Measurements from ENCODE around the gene ANAPC5.
"Not testable (repeated sequence)": the region's sequence is repeated elsewhere in the genome, so short reads cannot be mapped to it uniquely, and the experiment has no call there.

ANAPC5 gene

GRCh38 chr12:121289962-121290361 is 62.2 kb downstream of the ANAPC5 start:
- Histone ChIP-seq H3K4me2 (ENCODE audit: low read length) (no peak overlapping the region), H3K4me1 (ENCODE audit: control insufficient read depth, insufficient read depth, low read length) (peaks cover 4% of the 10 kb centered on the region), H3K9ac (ENCODE audit: low read depth, low read length) (no peak overlapping the region), H3K9me3 (replicated peaks; ENCODE audit: low read length) (no peaks in the 10 kb centered on the region), H3K36me3 (ENCODE audit: insufficient read depth, low read length) (peaks cover 11% of the 10 kb centered on the region), H3K4me3 (ENCODE audit: low read length) (no peak overlapping the region), H3K27me3 (ENCODE audit: control insufficient read depth, insufficient read depth, low read length) (no peaks in the 10 kb centered on the region)

DNA sequence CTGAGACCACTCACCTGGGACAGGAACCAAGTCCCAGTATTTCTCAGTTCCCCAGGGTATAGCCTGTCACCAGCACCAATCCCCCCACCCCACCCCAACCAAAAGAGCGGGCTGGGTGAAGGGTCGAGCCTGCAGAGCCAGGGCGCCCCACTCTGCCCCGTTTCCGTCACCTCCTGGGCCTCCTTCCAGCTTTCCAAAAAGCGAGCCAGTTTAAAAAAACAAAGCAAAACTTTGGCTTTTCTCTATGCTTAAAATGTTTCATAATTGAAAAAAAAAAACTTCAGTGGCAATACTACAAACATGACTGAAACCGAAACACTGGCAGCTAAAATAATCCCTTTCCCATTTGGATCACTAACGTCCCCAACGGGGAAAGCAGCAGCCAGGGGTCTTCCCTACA is 63.2 kb downstream of the ANAPC5 start:
- no peak overlapping the region for H3K9ac ChIP-seq (ENCODE audit: low read depth, low read length)
- H3K4me3 ChIP-seq (ENCODE audit: low read length): no peak overlapping the region
- H3K36me3 ChIP-seq (ENCODE audit: insufficient read depth, low read length): peaks cover 11% of the 10 kb centered on the region
- H3K9me3 ChIP-seq (replicated peaks; ENCODE audit: low read length): no peaks in the 10 kb centered on the region
- H3K4me1 ChIP-seq (ENCODE audit: control insufficient read depth, insufficient read depth, low read length): peaks cover 3% of the 10 kb centered on the region
- no peak overlapping the region for H3K4me2 ChIP-seq (ENCODE audit: low read length)
- no peaks in the 10 kb centered on the region for H3K27me3 ChIP-seq (ENCODE audit: control insufficient read depth, insufficient read depth, low read length)

DNA sequence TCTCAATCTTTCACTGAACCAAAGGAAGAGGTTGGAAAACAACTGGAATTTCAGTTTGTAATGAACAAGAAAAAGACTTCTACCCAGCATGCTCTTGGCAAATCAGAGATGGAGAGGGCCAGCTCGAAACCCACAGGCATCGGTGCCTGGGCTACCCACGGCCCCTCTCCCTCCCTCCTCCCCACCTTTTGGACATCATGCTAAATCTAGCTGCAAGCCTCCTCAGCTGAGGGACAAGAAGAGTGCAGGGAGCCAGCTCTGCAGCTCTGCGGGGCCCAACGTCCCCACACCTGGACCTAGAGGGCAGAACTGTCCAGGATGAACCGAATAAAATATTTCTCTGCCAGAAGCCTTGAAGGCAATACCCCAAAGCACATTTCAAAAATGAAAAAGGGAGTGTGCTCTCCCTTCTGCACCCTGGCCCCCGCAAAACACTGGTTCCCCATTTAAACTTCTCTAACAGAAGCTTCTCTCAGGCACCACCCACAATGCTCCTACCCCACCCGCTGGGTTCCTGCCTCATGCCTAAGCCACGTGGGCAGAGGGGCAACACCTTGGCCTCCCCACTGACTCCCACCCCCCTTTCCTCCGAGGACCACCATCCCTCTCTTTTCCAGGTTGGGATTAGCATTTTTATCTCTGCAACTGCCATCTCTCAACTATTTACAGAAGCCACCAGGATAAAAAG is 63.9 kb downstream of the ANAPC5 start:
- Histone ChIP-seq H3K4me1 (ENCODE audit: control insufficient read depth, insufficient read depth, low read length) (peaks cover 3% of the 10 kb centered on the region), H3K27me3 (ENCODE audit: control insufficient read depth, insufficient read depth, low read length) (no peaks in the 10 kb centered on the region), H3K9me3 (replicated peaks; ENCODE audit: low read length) (no peaks in the 10 kb centered on the region), H3K9ac (ENCODE audit: low read depth, low read length) (no peak overlapping the region), H3K4me3 (ENCODE audit: low read length) (no peak overlapping the region), H3K4me2 (ENCODE audit: low read length) (no peak overlapping the region), H3K36me3 (ENCODE audit: insufficient read depth, low read length) (peaks cover 11% of the 10 kb centered on the region)

- H3K27me3 ChIP-seq (ENCODE audit: control insufficient read depth, insufficient read depth, low read length): no peaks in the 10 kb centered on the region
- no peaks in the 10 kb centered on the region for H3K9me3 ChIP-seq (replicated peaks; ENCODE audit: low read length)
- no peak overlapping the region for H3K9ac ChIP-seq (ENCODE audit: low read depth, low read length)
- no peak overlapping the region for H3K4me2 ChIP-seq (ENCODE audit: low read length)
- H3K4me3 ChIP-seq (ENCODE audit: low read length): no peak overlapping the region
- peaks cover 11% of the 10 kb centered on the region for H3K36me3 ChIP-seq (ENCODE audit: insufficient read depth, low read length)
- H3K4me1 ChIP-seq (ENCODE audit: control insufficient read depth, insufficient read depth, low read length): peaks cover 3% of the 10 kb centered on the region
Measured at GRCh38 chr12:121287267-121287954, 64.8 kb downstream of the ANAPC5 start.

- Histone ChIP-seq H3K9me3 (replicated peaks; ENCODE audit: low read length) (no peaks in the 10 kb centered on the region), H3K9ac (ENCODE audit: low read depth, low read length) (no peak overlapping the region), H3K36me3 (ENCODE audit: insufficient read depth, low read length) (peaks cover 7% of the 10 kb centered on the region), H3K4me3 (ENCODE audit: low read length) (no peak overlapping the region), H3K4me1 (ENCODE audit: control insufficient read depth, insufficient read depth, low read length) (peaks cover 3% of the 10 kb centered on the region), H3K4me2 (ENCODE audit: low read length) (no peak overlapping the region), H3K27me3 (ENCODE audit: control insufficient read depth, insufficient read depth, low read length) (no peaks in the 10 kb centered on the region)
Measured at GRCh38 chr12:121285856-121286255, 66.4 kb downstream of the ANAPC5 start.

GRCh38 chr12:121284551-121285390 is 67.4 kb downstream of the ANAPC5 start:
- peaks cover 5% of the 10 kb centered on the region for H3K4me1 ChIP-seq (ENCODE audit: control insufficient read depth, insufficient read depth, low read length)
- peaks cover 7% of the 10 kb centered on the region for H3K36me3 ChIP-seq (ENCODE audit: insufficient read depth, low read length)
- H3K4me3 ChIP-seq (ENCODE audit: low read length): no peak overlapping the region
- H3K9me3 ChIP-seq (replicated peaks; ENCODE audit: low read length): no peaks in the 10 kb centered on the region
- no peak overlapping the region for H3K4me2 ChIP-seq (ENCODE audit: low read length)
- H3K9ac ChIP-seq (ENCODE audit: low read depth, low read length): no peak overlapping the region
- no peaks in the 10 kb centered on the region for H3K27me3 ChIP-seq (ENCODE audit: control insufficient read depth, insufficient read depth, low read length)

DNA sequence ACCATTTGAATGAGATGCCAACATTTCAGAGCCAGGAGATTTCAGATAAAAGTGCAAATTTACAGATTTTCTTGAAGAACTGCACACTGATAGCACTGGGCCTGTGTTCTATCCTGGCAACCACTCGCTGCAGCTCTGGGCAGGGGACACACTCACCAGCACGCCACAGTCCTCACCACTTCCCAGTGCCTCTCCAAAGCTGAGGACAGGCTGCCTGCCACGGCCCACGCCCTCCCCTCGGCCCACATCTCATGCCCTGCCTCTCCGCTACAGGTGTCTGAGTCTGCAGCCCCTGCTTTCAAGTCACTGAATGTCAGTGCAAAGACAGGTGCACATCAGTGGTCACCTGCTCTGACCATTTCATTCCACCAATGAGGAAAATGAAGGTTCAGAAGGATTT is 68.4 kb downstream of the ANAPC5 start:
- no peak overlapping the region for H3K4me3 ChIP-seq (ENCODE audit: low read length)
- H3K9ac ChIP-seq (ENCODE audit: low read depth, low read length): no peak overlapping the region
- H3K36me3 ChIP-seq (ENCODE audit: insufficient read depth, low read length): peaks cover 7% of the 10 kb centered on the region
- H3K9me3 ChIP-seq (replicated peaks; ENCODE audit: low read length): no peaks in the 10 kb centered on the region
- H3K4me1 ChIP-seq (ENCODE audit: control insufficient read depth, insufficient read depth, low read length): peaks cover 14% of the 10 kb centered on the region
- H3K4me2 ChIP-seq (ENCODE audit: low read length): no peak overlapping the region
- H3K27me3 ChIP-seq (ENCODE audit: control insufficient read depth, insufficient read depth, low read length): no peaks in the 10 kb centered on the region

DNA sequence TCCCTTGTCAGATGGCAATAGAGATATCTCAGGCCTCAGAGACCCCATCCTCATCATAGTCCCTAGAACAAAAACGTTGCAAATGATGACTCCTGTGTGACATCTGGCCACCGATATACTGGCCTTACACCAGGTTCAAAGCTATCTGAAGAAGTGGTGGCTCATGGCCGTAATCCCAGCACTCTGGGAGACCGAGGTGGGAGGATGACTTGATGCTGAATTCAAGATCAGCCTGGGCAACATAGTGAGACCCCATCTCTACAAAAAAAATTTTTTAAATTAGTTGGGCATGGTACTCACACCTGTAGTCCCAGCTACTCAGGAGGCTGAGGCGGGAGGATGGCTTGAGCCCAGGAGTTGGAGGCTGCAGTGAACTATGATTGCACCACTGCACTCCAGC is 68.8 kb downstream of the ANAPC5 start:
- no peak overlapping the region for H3K9ac ChIP-seq (ENCODE audit: low read depth, low read length)
- H3K4me1 ChIP-seq (ENCODE audit: control insufficient read depth, insufficient read depth, low read length): peaks cover 18% of the 10 kb centered on the region
- no peak overlapping the region for H3K4me2 ChIP-seq (ENCODE audit: low read length)
- H3K4me3 ChIP-seq (ENCODE audit: low read length): no peak overlapping the region
- peaks cover 7% of the 10 kb centered on the region for H3K36me3 ChIP-seq (ENCODE audit: insufficient read depth, low read length)
- no peaks in the 10 kb centered on the region for H3K27me3 ChIP-seq (ENCODE audit: control insufficient read depth, insufficient read depth, low read length)
- no peaks in the 10 kb centered on the region for H3K9me3 ChIP-seq (replicated peaks; ENCODE audit: low read length)

- not testable (repeated sequence) for H3K9ac ChIP-seq (ENCODE audit: low read depth, low read length); H3K9me3 ChIP-seq (replicated peaks; ENCODE audit: low read length); H3K36me3 ChIP-seq (ENCODE audit: insufficient read depth, low read length); H3K4me2 ChIP-seq (ENCODE audit: low read length); H3K27me3 ChIP-seq (ENCODE audit: control insufficient read depth, insufficient read depth, low read length); H3K4me3 ChIP-seq (ENCODE audit: low read length)
- H3K4me1 ChIP-seq (ENCODE audit: control insufficient read depth, insufficient read depth, low read length): peaks cover 18% of the 10 kb centered on the region
Measured at GRCh38 chr12:121282910-121283309, 69.3 kb downstream of the ANAPC5 start.

DNA sequence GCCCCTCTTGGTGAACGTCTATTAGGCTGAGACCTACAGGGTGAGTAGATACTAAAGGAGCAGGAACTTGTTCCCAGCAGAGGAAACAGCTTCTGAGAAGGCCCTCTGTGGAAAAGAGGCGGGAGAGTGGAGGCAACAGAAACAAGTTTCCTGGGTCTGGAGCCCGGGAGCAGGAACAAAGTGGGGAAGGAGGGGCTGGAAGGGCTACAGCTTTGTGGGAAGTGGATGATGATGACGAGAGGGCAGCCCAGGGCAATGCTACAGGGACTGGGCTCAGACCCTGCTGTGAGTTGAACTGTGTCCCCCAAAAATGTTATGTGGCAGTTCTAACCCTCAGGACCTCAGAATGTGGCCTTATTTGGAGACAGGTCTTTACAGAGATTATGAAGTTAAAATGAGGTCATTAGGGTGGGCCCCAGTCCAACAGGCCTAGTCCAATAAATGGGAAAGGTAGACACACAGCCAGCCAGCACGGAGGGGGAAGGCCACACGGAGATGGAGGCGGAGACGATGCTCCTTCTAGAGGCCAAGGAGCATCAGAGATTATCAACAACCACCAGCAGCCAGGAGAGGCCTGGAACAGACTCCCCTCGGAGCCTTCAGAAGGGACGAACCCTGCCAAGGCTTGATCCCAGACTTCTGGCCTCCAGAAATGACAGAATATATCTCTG is 70.0 kb downstream of the ANAPC5 start:
- no peaks in the 10 kb centered on the region for H3K27me3 ChIP-seq (ENCODE audit: control insufficient read depth, insufficient read depth, low read length)
- no peak overlapping the region for H3K4me3 ChIP-seq (ENCODE audit: low read length)
- no peak overlapping the region for H3K9ac ChIP-seq (ENCODE audit: low read depth, low read length)
- H3K4me1 ChIP-seq (ENCODE audit: control insufficient read depth, insufficient read depth, low read length): peaks cover 22% of the 10 kb centered on the region
- H3K9me3 ChIP-seq (replicated peaks; ENCODE audit: low read length): no peaks in the 10 kb centered on the region
- peaks cover 7% of the 10 kb centered on the region for H3K36me3 ChIP-seq (ENCODE audit: insufficient read depth, low read length)
- no peak overlapping the region for H3K4me2 ChIP-seq (ENCODE audit: low read length)

GRCh38 chr12:121281116-121281515 is 71.1 kb downstream of the ANAPC5 start:
- not testable (repeated sequence) for H3K4me2 ChIP-seq (ENCODE audit: low read length); H3K9me3 ChIP-seq (replicated peaks; ENCODE audit: low read length); H3K36me3 ChIP-seq (ENCODE audit: insufficient read depth, low read length); H3K4me3 ChIP-seq (ENCODE audit: low read length); H3K9ac ChIP-seq (ENCODE audit: low read depth, low read length); H3K27me3 ChIP-seq (ENCODE audit: control insufficient read depth, insufficient read depth, low read length)
- H3K4me1 ChIP-seq (ENCODE audit: control insufficient read depth, insufficient read depth, low read length): peaks cover 26% of the 10 kb centered on the region

All from skeletal muscle satellite cell (primary cell).